Caki2 (cell line): ENCODE results near the gene SNX8. TPM values are rescaled to one million over a fixed set of nuclear protein-coding genes. Genes with fewer than 3 reads are reported as not detected.

Experiments
- DNase-seq: peaks from one replicate; pipeline ENCODE4 v3.0.0-alpha.2; 2015; ENCODE audit warnings: low read depth
- in situ Hi-C: cut with HindIII; loops from 2 replicates; pipeline ENCODE4 v1.10.0; 2016; ENCODE audit warnings: low sequenced_read_pairs, low pct_unique_long_range_greater_than_20kb, mixed read lengths
- total RNA-seq: library from RNA; depleted of rRNA; stranded (reverse); fragments of >200 nt; shearing (Covaris generic); gene quantifications from 2 replicates; pipeline ENCODE4 v1.2.3, GENCODE V29; 2014; ENCODE audit warnings: low replicate concordance

SNX8 gene
- total RNA-seq, 1 experiment from 2014 or later: 98.9 TPM

DNA sequence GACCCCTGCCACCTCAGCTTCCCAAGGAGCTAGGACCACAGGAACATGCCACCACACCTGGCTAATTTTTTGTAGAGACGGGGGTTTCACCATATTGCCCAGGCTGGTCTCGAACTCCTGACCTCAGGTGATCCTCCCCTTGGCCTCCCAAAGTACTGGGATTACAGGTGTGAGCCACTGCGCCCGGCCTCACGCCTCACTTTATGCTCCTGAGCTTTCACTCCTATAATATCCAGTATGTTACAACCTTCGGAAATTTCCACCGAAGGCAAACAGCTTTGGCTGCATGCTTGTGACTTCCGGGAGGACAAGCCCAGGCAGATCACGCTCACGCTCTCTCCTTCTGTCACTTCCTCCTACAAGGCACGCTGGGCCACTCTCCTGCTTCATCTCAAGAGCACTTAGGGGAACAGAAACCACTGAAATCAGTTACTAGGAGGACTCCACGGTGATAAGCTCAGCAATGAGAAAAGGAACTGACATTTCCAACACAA is 77.1 kb downstream of the SNX8 start:
- DNase-seq: no peak
- in situ Hi-C loops: no loop called here

DNA sequence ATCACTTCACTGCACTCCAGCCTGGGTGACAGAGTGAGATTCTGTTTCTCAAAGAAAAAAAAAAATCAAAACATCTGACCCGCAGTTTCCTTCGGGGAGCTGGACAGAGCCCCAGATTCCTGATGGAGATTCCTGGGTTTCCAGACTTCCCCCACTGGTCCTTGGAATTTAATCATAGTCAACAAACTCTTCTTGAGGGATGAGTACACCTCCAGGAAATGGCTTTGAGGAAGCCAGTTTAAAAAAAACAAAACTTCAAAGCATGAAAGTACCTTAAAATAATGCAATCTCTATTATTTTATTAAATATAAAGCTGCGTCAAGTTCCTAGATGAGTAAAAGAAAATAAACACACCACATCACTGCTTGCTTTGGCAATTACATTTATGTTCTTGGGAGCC is 80.3 kb downstream of the SNX8 start:
- in situ Hi-C loops: no loop called here
- peak; percentile 34 for DNase-seq

DNA sequence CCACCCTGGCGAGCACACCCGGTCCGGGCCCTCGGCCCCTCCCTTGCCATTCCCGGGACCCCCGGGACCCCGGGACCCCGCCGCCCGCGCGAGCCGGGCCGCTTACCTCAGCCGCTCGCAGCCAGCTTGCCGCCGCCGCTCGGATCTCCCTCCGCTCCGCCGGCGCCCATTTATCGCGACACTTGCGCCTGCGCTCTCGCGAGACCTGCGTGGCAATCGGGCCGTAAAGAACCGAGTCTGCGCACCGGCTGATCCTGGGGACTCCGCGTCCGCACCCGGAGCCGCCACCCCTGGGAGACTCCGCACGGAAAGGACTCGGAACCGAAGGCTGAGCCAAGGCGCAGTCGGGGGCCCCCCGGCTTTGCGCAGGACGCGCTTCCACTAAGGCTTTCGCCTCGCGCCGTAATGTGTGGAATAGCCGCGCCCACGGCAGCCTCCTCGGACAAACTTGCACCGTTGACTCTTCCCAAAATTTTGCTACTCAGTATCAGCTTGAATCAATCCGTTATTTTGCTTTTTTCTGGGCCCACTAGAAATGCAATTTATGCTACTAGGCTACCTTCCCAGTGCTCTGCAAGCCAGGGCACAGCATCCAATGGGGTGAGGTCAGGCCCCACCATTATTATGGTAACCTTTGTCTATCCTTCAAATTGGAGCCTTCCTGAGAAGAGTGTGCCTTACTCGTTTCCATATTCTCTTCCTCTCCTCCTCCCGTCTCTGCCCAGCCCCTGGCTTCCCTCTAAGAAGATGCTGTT is 81.3 kb downstream of the SNX8 start, which contains the start of gene MAD1L1:
MAD1L1 (minus strand) TSS at position 180 of the 755 bp plus-strand sequence. CDS start 2,812 bp downstream, outside the sequence.
- in situ Hi-C loops: no loop called here
- DNase-seq: peak; percentile 84

DNA sequence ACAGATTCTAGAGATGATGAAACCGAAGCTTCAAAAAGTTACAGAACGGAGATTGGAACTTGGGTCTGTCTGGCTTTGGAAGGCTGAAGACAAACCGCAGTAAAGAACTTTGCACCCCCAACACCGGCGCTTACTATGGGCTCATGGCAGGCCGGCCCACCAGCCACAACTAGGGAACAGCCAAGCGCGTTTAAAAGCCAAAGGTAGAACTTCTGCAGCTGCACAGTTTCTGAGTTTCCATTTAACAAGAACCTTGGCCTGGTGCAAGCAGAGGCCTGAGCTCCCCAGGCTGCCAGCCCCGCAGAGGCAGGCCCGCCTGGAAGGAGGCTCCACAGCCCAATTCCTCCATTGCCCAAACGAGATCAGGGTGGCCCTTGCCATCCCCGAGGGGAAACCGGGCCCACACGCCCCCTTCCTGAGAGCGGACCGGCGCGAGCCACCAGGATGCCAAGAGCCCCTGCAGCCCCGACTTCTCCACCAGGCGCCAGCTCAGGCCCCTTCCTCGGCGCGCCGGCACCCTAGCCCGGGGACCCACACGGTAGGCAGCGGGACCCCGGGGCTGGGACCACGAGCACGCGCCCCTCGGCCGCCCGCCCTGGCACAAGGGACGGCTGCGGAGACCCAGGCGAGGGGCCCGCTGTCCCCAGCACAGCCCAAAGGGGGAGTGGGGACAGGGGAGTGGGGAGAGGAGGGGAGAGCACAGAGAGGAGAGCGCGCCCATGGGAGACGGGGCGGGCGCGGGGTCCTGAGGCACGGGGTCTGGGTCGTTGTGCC is 82.1 kb downstream of the SNX8 start:
- in situ Hi-C loops: no loop called here
- no peak for DNase-seq

DNA sequence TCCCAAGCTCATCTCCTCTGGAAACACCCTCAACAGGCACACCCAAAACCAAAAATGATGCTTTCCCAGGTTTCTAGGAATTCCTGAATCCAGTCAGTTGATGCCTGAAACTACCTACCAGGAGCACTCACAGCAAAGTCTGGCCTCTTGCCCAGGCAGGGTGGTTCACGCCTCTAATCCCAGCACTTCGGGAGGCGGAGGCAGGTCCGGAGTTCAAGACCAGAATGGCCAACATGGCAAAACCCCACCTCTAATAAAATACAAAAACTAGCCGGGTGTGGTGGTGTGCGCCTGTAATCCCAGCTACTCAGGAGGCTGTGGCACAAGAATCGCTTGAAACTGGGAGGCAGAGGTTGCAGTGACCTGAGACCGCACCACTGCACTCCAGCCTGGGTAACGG is 83.4 kb downstream of the SNX8 start:
- DNase-seq: no peak
- in situ Hi-C loops: no loop called here

DNA sequence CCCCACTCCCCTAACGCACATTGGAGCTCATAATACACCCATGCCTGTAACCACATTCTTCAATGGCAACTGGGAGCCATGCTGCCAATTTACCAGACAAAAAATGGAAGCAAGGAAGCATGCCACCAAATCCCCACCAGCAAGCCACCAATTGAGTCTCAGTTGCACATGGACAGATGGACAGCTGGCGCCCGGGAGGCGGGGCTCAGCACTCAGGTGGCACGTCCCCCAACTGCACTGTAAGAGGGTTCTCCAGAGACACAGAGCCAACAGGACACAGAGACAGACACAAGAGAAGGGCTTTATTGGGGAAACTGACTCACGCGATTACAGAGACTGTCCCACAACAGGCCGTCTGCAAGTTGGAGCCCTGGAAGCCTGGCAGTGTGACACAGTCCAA is 84.0 kb downstream of the SNX8 start:
- in situ Hi-C loops: no loop called here
- DNase-seq: no peak

DNA sequence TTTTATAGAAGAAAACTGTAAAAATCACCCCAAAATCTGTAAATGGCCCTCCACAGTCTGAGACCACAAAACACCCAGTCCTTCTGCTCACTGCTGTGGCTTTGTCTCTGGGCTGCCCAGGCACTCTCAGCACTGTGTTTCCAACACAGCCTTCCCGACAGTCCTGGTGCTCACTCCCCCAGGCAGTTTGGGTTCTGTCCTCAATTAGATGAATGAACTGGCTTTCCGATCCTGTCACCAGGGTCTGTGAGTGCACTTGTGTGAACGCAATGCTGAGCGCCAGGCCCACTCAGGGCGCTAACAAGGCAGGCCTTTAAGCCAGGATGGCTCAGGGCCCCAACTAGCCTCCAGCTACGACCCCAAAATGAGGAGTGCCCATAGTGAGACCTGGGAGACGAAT is 84.8 kb downstream of the SNX8 start:
- in situ Hi-C loops: no loop called here
- DNase-seq: no peak

DNA sequence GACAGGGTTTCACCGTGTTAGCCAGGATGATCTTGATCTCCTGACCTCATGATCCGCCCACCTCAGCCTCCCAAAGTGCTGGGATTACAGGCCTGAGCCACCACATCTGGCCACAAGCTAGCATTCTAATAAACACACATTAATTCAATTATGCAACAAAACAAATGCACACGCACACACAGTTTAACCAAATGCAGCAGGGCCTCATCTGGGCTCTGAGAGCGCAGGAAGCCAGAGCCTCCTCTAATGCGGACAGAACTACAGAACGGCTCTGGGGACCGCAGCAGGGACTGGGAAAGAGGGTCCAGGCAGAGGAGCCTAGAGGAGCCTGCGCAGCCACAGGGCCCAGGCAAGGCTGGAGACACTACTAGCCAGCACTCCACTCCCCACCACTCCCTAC is 85.3 kb downstream of the SNX8 start:
- in situ Hi-C loops: no loop called here
- no peak for DNase-seq

DNA sequence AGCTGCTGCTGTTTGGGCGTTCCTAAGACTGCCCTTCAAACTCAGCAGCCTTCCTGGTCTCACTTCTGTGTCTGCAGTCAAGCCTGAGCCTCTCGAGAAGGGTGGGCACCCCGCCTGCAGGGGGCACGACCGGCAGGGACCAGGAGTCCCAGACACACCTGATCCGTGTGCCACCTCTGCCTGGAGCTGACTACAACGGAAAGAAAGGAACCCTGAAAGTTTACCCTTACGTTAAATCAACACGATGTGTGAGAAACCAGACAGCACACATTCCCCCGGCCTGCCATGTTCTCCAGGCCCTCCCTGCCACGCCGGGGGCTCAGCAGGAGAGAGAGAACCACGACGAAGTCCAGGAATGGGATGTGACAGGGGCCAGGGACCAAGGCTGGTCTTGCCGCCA is 86.5 kb downstream of the SNX8 start:
- in situ Hi-C loops: no loop called here
- DNase-seq: no peak

DNA sequence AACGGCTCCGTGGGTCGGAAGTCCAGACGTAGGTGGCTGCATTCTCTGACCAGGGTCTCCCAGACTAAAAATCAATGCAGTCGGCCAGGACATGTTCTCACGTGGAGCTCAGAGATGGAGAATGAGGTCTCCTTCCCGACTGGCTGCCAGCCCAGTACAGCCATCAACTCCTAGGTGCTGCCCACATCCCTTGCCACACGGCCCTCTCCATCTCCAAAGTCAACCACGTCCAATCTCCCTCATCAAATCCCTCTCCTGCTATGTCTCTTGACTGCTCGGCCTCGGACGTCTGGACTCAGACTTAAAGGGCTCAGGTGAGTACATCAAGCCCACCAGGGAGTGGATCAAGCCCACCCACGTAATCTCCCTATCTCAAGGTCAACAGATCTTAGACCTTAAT is 88.4 kb downstream of the SNX8 start:
- in situ Hi-C loops: no loop called here
- DNase-seq: no peak

DNA sequence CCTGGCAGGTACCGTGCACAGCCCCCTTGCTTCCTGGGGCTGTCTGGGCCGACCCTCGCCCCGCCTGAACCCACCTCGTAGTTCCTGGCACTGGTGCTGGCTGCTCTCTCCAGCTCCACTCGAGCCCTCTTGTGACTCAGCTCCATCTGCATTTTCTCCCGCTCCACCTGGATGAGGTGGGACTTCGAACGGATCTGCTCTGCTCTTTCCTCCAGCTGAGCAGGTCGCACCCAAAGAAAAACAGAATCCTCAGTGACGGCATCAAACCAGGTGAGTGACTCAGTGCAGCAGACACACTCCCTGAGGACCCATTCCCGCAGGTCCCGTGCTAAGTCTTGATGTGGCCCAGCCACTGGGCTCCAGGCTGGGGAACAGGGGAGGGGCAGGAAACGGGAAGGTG is 88.9 kb downstream of the SNX8 start:
- DNase-seq: peak; percentile 25
- in situ Hi-C loops: no loop called here

DNA sequence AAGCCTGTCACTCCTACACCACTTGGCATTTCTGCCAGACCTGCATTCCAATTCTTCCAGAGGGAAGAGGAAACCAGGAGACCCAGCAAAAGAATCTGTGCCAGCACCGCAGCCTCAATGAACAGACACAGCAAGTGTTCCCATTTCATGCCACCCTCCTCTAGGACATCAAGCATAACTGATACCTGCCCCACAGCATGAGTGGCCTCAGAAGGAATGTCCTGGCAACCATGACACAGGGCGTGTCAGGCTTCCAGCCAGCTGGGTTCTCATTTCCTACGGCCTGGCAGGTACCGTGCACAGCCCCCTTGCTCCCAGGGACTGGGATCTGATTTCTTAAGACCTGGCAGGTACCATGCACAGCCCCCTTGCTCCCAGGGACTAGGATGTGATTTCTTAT is 89.3 kb downstream of the SNX8 start:
- peak; percentile 30 for DNase-seq
- in situ Hi-C loops: no loop called here

DNA sequence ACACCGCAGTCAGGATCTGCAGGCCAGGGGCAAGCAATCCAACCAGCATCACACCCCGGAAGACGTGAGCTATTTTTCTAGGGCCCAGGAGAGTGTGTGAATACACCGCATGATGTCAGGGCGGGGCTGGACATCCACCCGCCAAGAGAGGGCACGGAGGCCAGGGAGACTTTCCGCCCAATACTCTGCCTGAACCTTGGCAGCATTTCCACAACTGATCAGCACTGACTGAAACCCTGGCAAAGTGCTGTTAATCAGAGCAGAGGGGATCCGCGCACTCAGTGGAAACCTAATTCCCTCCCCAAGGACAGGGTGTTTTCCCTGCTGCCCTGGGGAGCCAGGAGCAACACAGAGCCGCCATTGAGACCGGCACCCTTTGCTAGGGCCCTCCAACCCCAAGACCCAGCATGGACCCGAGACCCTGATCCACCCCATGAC is 89.7 kb downstream of the SNX8 start:
- no peak for DNase-seq
- in situ Hi-C loops: no loop called here

DNA sequence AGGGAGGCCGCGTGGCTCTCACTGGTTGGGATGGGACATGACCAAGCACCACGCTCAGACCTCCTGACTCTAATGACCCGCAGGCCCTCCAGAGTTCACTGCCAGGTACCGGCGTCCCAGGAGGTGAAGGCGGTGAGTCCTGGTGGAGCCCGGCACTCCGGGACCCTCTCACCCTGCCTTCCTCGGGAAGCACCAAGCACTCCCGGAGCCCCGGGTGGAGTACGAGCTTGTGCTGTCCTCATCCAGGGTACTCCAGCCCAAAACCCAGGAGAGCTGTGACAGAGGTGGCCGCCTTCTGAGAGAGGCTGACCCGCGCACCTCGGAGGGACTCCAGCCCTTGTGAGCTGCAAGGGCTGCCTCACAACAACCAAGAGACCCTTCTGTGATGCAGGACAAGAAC is 90.9 kb downstream of the SNX8 start:
- DNase-seq: no peak
- in situ Hi-C loops: no loop called here

DNA sequence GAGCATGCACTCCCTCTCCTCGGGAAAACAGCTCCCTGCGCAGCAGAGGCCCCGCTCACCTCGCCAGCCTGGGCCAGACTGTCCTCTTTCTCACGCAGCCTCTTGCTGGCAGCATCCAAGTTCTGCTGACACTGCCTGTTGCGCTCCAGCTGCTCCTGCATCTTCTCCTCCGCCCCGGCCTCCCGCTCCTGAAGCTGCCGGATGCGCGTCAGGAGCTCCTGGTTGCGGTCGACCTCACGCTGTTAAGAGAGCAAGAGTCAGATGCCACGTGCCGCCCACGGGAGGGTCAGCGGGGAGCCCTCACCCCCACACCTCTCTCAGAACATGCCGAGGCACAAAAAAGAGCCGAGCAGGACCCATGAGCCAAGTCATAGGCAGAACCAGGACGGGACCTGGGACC is 91.7 kb downstream of the SNX8 start:
- no peak for DNase-seq
- in situ Hi-C loops: no loop called here

DNA sequence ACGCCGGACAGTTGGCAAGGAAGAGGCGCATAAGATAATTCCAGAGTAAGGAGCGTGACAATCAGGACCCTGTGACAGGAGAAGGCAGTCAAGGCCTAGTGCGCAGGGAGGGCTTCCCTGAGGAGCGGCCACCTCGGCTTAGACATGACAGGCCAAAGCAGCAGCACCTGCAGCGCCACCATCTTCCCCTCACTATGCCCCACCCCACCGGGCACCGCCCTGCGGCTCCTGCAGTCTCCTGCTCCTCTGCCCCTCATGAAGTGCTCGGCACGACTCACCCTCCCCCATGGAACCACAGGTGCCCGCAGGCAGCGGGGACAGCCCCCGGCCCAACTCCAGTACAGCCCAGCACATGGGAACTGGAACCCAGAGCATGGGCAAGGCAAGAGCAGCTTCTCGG is 93.3 kb downstream of the SNX8 start:
- DNase-seq: no peak
- in situ Hi-C loops: no loop called here

DNA sequence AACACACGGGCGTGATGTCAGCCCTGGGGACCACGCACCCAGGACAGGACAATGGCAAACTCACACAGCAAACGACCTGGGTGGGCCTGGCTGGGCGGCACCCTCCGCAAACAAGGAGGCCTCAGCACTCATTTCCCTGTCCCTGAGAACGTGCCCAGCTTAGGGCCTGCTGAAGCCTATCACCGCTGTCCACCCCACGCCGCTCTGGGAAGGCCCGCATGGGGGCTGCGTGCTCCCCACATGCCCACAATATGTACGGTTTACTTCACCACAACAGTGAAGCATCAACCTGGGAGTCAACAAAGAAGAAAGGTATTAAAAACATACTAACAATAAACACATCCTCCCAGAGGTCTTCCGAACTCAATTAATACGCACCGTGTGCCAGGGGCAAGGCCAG is 93.7 kb downstream of the SNX8 start:
- in situ Hi-C loops: no loop called here

DNA sequence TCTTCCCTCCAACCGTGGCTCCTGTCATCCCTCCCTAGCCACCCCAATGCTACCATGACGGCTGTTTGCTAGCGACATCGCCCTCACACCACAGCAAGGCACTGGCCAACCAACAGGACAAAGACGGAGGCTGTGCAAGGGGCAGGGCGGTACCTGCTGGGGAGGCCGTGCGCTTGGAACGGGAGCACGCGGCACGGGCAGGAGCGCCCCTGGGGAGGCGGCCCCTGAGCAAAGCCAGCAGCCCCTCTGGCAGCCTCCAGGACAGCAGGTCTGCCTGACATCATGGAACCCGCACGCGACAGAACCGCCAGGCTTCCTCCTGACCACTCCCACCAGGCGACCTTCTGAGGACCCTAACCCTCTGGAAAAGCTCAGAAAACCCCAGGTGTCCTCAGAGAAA is 94.2 kb downstream of the SNX8 start:
- DNase-seq: no peak

More for the DNA sequence above, 93.7 kb downstream of the SNX8 start:
- DNase-seq: no peak

DNA sequence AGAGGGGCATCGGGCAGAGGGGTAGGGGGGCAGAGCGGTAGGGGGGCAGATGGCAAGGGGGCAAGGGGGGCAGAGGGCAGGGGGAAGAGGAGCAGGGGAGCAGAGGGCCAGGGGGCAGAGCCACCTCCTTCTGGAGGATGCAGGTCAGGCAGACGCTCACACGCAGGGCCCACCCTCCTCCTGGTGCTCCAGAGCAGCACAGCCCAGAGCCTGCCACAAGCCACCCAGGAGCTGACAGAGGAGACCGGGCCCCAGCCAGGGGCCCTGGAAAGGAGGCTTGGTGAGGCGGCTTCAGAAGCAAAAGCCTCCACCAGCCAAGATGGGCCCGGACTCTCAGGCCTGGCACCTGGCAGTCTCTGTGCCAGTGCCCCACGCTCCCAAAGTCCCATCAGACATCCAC is 94.6 kb downstream of the SNX8 start:
- in situ Hi-C loops: no loop called here
- no peak for DNase-seq

More for the DNA sequence above, 94.2 kb downstream of the SNX8 start:
- in situ Hi-C loops: no loop called here
